PFSK-1 (cell line): ENCODE data around the gene WDR17.

Experiments used
- POLR2AphosphoS5 ChIP-seq: IDR thresholded peaks from 2 replicates; pipeline ENCODE4 v1.6.1; 2012; ENCODE audit warnings: low read depth, mild to moderate bottlenecking, control low read depth, low read length, moderate library complexity
- SIN3A ChIP-seq: IDR thresholded peaks from 2 replicates; pipeline ENCODE4 v1.6.1; 2012; ENCODE audit warnings: mild to moderate bottlenecking, low read length, moderate library complexity, borderline replicate concordance; ENCODE audit not compliant: insufficient read depth
- TAF1 ChIP-seq: IDR thresholded peaks from 2 replicates; pipeline ENCODE4 v1.6.1; 2012; ENCODE audit warnings: low read length, control low read depth, borderline replicate concordance; ENCODE audit not compliant: insufficient read depth
- TF ChIP-seq, protein P1 (sequence below), 2 experiments: IDR thresholded peaks; 2 replicates each; pipeline versions ENCODE4 v1.6.1 to v1.8.0; 2011 to 2012; ENCODE audit warnings: low read depth in 2 of 2, low read length in 2 of 2, control low read depth in 1 of 2, inconsistent platforms in 1 of 2, mild to moderate bottlenecking in 1 of 2, moderate library complexity in 1 of 2; ENCODE audit not compliant: insufficient read depth in 1 of 2

DNA sequence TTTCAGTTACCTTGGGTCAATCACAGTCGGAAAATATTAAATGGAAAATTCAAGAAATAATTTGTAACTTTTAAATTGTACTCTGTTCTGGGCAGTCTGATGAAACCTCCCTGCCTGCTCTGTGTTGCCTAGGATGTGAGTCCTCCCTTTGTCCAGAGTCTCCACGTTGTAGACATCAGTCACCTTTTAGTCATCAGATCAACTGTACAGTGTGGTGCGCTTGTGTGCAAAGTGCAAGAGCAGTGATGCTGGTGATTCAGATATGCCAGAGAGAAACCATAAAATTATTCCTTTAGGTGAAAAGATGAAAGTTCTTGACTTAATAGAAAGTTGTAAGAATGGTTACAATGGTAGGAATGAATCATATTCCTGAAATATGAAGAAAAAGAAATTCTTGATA, 128.3 kb downstream of the WDR17 start:
- TF ChIP-seq TAF1 (no peak), SIN3A (no peak), POLR2AphosphoS5 (no peak)
- TF ChIP-seq, protein P1, sequence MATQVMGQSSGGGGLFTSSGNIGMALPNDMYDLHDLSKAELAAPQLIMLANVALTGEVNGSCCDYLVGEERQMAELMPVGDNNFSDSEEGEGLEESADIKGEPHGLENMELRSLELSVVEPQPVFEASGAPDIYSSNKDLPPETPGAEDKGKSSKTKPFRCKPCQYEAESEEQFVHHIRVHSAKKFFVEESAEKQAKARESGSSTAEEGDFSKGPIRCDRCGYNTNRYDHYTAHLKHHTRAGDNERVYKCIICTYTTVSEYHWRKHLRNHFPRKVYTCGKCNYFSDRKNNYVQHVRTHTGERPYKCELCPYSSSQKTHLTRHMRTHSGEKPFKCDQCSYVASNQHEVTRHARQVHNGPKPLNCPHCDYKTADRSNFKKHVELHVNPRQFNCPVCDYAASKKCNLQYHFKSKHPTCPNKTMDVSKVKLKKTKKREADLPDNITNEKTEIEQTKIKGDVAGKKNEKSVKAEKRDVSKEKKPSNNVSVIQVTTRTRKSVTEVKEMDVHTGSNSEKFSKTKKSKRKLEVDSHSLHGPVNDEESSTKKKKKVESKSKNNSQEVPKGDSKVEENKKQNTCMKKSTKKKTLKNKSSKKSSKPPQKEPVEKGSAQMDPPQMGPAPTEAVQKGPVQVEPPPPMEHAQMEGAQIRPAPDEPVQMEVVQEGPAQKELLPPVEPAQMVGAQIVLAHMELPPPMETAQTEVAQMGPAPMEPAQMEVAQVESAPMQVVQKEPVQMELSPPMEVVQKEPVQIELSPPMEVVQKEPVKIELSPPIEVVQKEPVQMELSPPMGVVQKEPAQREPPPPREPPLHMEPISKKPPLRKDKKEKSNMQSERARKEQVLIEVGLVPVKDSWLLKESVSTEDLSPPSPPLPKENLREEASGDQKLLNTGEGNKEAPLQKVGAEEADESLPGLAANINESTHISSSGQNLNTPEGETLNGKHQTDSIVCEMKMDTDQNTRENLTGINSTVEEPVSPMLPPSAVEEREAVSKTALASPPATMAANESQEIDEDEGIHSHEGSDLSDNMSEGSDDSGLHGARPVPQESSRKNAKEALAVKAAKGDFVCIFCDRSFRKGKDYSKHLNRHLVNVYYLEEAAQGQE (IDR thresholded peaks at IDR 0.05; ENCODE audit: insufficient read depth in 1 of 2, low read depth in 2 of 2, low read length in 2 of 2): no peak
